HL-60/S4 treated with phorbol 12-myristate 13-acetate at 8.2 ng/mL for 4 days and 3 days (cell line): Measurements from ENCODE around the gene CXCL13.
"Not testable (repeated sequence)": the region's sequence is repeated elsewhere in the genome, so short reads cannot be mapped to it uniquely, and the experiment has no call there.

Experiments used
- in situ Hi-C: fragments of 300-500 bp; cut with MboI; formaldehyde crosslinking; loops from 2 replicates; pipeline ENCODE4 v1.15.0; 2022; ENCODE audit warnings: low sequenced_read_pairs

CXCL13 gene

DNA sequence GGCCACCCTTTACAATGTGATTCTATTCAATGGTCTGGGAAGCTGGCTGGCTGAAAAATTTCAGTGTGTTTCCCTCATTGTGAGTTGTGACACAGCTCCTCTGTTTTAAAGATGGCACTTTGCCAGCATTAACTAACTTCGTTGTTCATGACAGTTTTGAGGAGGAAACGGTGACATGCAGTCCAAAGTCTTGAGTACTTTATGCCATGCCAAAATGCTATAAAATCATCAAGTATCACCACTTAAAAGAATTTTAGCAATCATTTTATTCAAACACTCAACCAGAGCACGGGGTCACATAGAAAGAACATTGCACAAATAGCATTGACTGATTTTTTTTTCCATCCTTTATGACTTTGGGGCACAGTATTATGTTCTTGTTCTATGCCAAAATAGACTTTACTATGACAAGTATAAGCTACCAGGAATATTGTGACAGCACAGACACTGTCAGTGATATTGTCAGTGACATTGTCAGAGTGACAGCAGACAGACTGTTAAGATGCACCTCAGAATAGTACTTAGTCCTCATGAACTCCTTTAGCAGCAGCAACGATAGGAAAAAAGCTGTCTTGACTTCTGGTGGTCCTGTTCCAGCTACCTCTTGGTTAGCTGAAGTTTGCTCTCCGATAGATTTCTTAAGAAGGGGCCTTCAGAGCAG is 46.7 kb downstream of the CXCL13 start:
- in situ Hi-C loops: no loop called here

- in situ Hi-C loops: no loop called here
Measured at GRCh38 chr4:77653162-77653758, 47.6 kb downstream of the CXCL13 start.

DNA sequence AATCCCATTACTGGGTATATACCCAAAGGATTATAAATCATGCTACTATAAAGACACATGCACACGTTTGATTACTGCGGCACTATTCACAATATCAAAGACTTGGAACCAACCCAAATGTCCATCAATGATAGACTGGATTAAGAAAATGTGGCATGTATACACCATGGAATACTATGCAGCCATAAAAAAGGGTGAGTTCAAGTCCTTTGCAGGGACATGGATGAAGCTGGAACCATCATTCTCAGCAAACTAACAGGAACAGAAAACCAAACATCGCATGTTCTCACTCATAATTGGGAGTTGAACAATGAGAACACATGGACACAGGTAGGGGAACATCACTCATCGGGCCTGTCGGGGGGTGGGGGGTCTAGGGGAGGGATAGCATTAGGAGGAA is 54.7 kb downstream of the CXCL13 start:
- in situ Hi-C loops: not testable (repeated sequence)
